ENCODE measurements around the gene USP27X. TPM values are rescaled to one million over a fixed set of nuclear protein-coding genes. Genes with fewer than 3 reads are reported as not detected.

USP27X gene
- 2.1 and 2.5 TPM in 2 replicates for total RNA-seq

GRCh38 chrX:49878834-49879655 is at the start of gene USP27X:
Gene USP27X (plus strand): TSS chrX:49879484. CDS start chrX:49880308, 824 bp downstream.
- no peak for DNase-seq (ENCODE audit: extremely low read depth, low read depth, low spot score)

GRCh38 chrX:49838374-49838773 is 40.9 kb upstream of the USP27X start:
- DNase-seq (ENCODE audit: extremely low read depth, low read depth, low spot score) = no peak

GRCh38 chrX:49840679-49841078 is 38.6 kb upstream of the USP27X start:
- DNase-seq (ENCODE audit: extremely low read depth, low read depth, low spot score) = no peak

DNA sequence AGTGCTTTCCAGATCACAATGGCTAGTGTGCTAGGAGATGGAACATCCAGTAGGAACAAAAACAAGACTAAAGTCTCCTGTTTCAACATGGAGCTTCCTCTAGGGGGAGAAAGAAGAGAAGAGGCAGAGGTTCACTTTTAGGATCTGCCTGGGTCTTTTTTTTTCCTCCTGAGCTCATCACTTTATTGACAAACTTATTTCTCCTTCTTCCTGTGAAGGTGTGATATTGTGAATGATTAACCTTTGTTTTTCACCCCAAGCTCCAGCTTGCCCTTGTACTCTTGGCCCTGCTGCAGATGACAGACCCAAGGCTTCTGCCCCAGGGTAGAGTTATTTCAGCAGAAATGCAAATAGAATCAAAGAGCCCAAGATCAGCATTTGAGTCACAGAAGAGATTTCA is 36.7 kb upstream of the USP27X start:
- DNase-seq (ENCODE audit: extremely low read depth, low read depth, low spot score) = no peak

DNA sequence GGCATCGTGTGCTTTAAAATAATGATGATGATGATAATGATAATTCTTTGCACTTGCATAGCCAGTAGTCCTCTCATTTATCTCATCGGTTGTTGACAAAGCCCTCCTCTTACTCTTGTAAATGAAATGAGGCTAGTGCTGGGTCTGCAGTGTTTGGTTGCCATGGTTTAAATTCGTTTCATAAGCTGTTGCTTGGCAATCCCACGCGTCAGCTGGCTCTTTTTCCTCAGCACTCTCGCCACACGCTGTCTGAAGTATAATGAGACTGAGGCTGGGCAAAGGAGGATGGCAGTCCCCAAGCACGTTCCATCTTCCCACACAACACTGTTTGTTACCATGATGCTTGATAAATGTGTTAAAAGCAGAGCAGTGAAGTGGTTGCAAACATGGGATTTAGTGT is 34.7 kb upstream of the USP27X start:
- DNase-seq (ENCODE audit: extremely low read depth, low read depth, low spot score) = no peak

DNA sequence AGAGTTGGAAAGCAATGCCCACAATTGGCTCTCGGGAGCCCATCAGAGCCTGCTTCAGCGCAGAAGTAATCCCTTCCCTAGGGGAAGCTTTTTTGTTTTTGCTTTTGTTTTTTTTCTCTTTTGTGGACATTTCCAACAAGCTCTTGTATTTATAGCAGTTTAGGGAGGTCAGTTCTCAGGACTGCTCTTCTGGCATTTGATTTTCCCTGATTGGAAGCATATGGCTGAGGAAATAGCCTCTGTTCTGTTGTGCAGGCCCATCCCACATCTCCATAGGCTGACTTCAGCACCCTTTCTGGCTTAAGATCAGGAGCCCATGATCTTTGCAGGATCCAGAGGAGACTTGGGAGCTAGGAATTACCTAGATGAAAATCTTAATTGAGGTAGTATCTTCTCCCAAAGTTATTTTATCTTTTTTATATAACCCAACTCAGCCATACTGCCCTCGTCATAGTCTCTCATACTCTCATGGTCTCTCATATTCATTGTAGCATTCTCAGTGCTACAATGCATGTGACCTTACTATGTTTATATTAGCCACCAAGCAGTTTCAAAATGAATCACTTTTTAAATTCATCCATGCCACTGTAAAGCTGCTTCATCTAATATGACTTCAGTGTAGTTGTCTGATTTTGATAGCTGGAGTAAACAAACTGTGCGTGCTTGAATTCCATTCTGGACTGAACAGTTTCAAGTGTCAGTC is 33.4 kb upstream of the USP27X start:
- DNase-seq (ENCODE audit: extremely low read depth, low read depth, low spot score) = no peak

GRCh38 chrX:49846522-49846921 is 32.8 kb upstream of the USP27X start:
- DNase-seq (ENCODE audit: extremely low read depth, low read depth, low spot score) = no peak

DNA sequence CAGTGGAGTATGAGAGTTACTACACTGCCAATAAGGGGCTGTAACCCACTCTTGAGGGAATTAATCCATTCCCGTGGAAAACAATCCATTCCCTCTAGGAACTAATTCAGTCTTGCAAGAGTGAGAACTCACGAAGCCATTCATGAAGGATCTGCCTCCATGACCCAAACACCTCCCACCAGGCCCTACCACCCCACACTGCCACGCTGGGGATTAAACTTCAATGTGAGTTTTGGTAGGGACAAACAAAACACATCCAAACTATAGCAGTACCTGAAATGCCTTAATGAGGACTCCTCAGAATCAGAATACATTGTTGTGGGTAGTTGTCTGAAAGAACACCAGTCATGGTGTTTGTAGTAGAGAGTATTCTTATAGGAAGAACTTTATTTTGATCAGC is 31.0 kb upstream of the USP27X start:
- no peak for DNase-seq (ENCODE audit: extremely low read depth, low read depth, low spot score)

GRCh38 chrX:49850028-49850427 is 29.3 kb upstream of the USP27X start:
- no peak for DNase-seq (ENCODE audit: extremely low read depth, low read depth, low spot score)

DNA sequence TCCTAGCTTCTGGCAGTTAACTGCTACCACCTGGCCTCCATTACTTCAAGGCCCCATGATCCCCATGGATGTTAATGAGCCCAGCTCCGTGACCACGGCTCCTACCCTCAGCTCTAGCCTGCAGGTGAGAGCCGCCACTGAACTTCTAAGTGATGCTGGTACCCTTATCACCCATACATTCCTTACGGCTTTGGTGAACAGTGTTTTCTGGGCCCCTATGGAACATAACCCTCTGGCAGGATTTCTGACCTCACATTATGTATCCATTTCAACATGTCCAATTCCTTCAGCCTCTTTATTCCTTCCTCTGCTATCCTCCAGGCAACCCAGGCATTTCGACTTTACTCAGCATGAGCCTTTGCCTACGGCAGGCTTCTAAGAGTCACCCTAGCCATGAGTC is 25.6 kb upstream of the USP27X start:
- DNase-seq (ENCODE audit: extremely low read depth, low read depth, low spot score) = no peak

DNA sequence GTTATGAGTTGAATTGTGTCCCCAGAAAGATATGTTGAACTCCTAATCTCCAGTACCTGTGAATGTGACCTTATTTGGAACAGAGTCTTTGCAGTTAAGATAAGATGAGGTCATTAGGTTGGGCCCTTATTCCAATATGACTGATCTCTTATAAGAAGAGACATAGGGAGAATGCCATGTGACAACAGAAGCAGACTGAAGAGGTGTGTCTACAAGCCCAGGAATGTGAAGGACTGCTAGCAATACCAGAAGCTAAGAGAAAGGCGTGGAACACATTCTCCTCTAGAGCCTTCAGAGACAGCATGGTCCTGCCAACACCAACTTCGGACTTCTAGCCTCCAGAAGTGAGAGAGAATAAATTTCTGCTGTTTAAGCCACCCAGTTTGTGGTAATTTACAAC is 22.5 kb upstream of the USP27X start:
- DNase-seq (ENCODE audit: extremely low read depth, low read depth, low spot score) = no peak

GRCh38 chrX:49858341-49858740 is 20.9 kb upstream of the USP27X start:
- DNase-seq (ENCODE audit: extremely low read depth, low read depth, low spot score) = no peak

DNA sequence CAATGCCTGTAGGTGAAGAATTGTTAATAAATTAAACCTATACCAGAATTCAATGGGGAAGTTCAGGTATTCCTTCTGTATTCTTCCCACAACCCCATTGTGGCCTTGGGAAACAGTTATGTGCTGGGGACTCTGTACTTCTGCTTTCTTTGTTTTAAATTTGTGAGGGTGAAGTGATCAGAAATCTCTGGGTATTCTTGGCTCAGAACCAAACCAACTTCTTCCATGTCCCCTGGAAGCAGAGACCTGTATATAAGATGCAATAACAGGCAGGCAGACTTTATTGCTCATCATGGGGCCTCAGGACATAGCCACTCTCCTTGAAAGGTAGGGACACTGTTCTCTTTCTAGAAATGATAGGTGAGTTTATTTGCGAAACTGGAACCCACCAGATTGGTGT is 19.8 kb upstream of the USP27X start:
- DNase-seq (ENCODE audit: extremely low read depth, low read depth, low spot score) = no peak

GRCh38 chrX:49860867-49861535 is 18.3 kb upstream of the USP27X start:
- DNase-seq (ENCODE audit: extremely low read depth, low read depth, low spot score) = no peak

GRCh38 chrX:49862093-49862492 is 17.2 kb upstream of the USP27X start:
- no peak for DNase-seq (ENCODE audit: extremely low read depth, low read depth, low spot score)

GRCh38 chrX:49868739-49869138 is 10.5 kb upstream of the USP27X start:
- DNase-seq (ENCODE audit: extremely low read depth, low read depth, low spot score) = no peak

DNA sequence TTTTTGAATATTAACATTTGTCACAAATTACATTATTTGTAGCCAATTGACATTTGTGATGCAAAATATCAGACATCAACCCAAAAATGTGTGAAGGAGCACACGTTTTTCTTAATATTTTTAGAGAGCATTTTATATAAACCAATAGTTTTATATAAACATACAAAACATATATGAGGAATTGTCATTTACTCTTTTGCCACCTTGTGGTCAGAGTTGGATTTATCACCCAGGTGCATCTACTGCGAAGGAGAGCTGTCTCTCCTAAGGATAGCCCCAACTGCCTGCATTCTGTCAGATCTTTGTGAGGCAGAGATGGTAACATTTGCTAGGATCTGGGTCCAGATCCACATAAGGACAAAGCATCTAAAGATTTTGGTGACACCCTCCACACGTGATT is 2.5 kb upstream of the USP27X start:
- DNase-seq (ENCODE audit: extremely low read depth, low read depth, low spot score) = no peak

GRCh38 chrX:49877397-49878101 is 1.7 kb upstream of the USP27X start:
- no peak for DNase-seq (ENCODE audit: extremely low read depth, low read depth, low spot score)

- DNase-seq (ENCODE audit: extremely low read depth, low read depth, low spot score) = no peak
These were observed 1.0 kb upstream of the USP27X start for GRCh38 chrX:49878128-49878833.

DNA sequence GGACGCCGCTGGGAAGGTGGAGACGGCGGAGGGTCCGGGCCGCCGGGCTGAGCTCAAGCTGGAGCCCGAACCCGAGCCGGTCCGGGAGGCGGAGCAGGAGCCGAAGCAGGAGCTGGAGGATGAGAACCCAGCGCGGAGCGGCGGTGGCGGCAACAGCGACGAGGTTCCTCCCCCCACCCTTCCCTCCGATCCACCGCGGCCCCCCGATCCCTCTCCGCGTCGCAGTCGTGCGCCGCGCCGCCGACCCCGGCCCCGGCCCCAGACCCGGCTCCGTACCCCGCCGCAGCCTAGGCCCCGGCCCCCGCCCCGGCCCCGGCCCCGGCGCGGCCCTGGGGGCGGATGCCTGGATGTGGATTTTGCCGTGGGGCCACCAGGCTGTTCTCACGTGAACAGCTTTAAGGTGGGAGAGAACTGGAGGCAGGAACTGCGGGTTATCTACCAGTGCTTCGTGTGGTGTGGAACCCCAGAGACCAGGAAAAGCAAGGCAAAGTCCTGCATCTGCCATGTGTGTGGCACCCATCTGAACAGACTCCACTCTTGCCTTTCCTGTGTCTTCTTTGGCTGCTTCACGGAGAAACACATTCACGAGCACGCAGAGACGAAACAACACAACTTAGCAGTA is 483 bp downstream of the USP27X start:
- DNase-seq (ENCODE audit: extremely low read depth, low read depth, low spot score) = no peak

All from glomerular endothelial cell (primary cell).